ENCODE measurements around the gene CCDC188.

Gene CCDC188

GRCh38 chr22:20136603-20136873 is 14.3 kb downstream of the CCDC188 start:
- no peak overlapping the region for H3K4me3 ChIP-seq (ENCODE audit: low read depth, low read length)
- TF ChIP-seq CTCF (IDR thresholded peaks at IDR 0.05; ENCODE audit: low read depth, low read length): no peak
- H3K36me3 ChIP-seq: peaks cover 19% of the 10 kb centered on the region
- peaks cover 35% of the 10 kb centered on the region for H3K4me1 ChIP-seq
- H3K27me3 ChIP-seq: no peaks in the 10 kb centered on the region
- DNase-seq: no peak
- H3K9me3 ChIP-seq: no peaks in the 10 kb centered on the region

GRCh38 chr22:20135806-20136602 is 14.9 kb downstream of the CCDC188 start:
- TF ChIP-seq CTCF (IDR thresholded peaks at IDR 0.05; ENCODE audit: low read depth, low read length): no peak
- DNase-seq: no peak
- no peaks in the 10 kb centered on the region for H3K27me3 ChIP-seq
- H3K4me3 ChIP-seq (ENCODE audit: low read depth, low read length): no peak overlapping the region
- H3K9me3 ChIP-seq: no peaks in the 10 kb centered on the region
- peaks cover 35% of the 10 kb centered on the region for H3K4me1 ChIP-seq
- peaks cover 14% of the 10 kb centered on the region for H3K36me3 ChIP-seq

GRCh38 chr22:20135265-20135664 is 15.6 kb downstream of the CCDC188 start:
- no peaks in the 10 kb centered on the region for H3K27me3 ChIP-seq
- no peaks in the 10 kb centered on the region for H3K9me3 ChIP-seq
- peaks cover 10% of the 10 kb centered on the region for H3K36me3 ChIP-seq
- H3K4me1 ChIP-seq: peaks cover 35% of the 10 kb centered on the region
- TF ChIP-seq CTCF (IDR thresholded peaks at IDR 0.05; ENCODE audit: low read depth, low read length): no peak
- peak; percentile 87 for DNase-seq
- H3K4me3 ChIP-seq (ENCODE audit: low read depth, low read length): no peak overlapping the region

GRCh38 chr22:20133930-20134549 is 16.8 kb downstream of the CCDC188 start:
- Histone ChIP-seq H3K4me3 (ENCODE audit: low read depth, low read length) (no peak overlapping the region), H3K4me1 (peaks cover 39% of the 10 kb centered on the region), H3K9me3 (no peaks in the 10 kb centered on the region), H3K36me3 (peaks cover under 1% of the 10 kb centered on the region), H3K27me3 (no peaks in the 10 kb centered on the region)
- DNase-seq: no peak
- no peak for TF ChIP-seq CTCF (IDR thresholded peaks at IDR 0.05; ENCODE audit: low read depth, low read length)

- Histone ChIP-seq H3K4me3 (ENCODE audit: low read depth, low read length) (peak overlapping the region; percentile 75), H3K27me3 (no peaks in the 10 kb centered on the region), H3K4me1 (peaks cover 33% of the 10 kb centered on the region), H3K9me3 (no peaks in the 10 kb centered on the region), H3K36me3 (peaks cover 1% of the 10 kb centered on the region)
- no peak for TF ChIP-seq CTCF (IDR thresholded peaks at IDR 0.05; ENCODE audit: low read depth, low read length)
- DNase-seq: no peak
These were observed 18.1 kb downstream of the CCDC188 start for GRCh38 chr22:20132686-20133246.
